Forelimb muscle (tissue), 1 donor: Measurements from ENCODE around the gene FCGR1A. TPM values are rescaled to one million over a fixed set of nuclear protein-coding genes. Genes with fewer than 3 reads are reported as not detected.
"Not testable (repeated sequence)": the region's sequence is repeated elsewhere in the genome, so short reads cannot be mapped to it uniquely, and the experiment has no call there.

Source experiments
- DNase-seq: peaks from one replicate; pipeline ENCODE4 v3.0.0-alpha.2; 2013; ENCODE audit warnings: low read depth
- polyA plus RNA-seq: library from polyadenylated mRNA; unstranded; fragments of 120-200 nt; gene quantifications from one replicate; pipeline ENCODE4 v1.2.1, GENCODE V29; 2013; ENCODE audit not compliant: insufficient read length

The FCGR1A gene
- polyA plus RNA-seq, result 1.9 TPM

- not testable (repeated sequence) for DNase-seq
These were observed at the start of gene FCGR1A for GRCh38 chr1:149782600-149782999. Gene FCGR1A, plus strand, starts transcription at chr1:149782694. Its CDS starts 50 bp downstream, at chr1:149782744.

DNA sequence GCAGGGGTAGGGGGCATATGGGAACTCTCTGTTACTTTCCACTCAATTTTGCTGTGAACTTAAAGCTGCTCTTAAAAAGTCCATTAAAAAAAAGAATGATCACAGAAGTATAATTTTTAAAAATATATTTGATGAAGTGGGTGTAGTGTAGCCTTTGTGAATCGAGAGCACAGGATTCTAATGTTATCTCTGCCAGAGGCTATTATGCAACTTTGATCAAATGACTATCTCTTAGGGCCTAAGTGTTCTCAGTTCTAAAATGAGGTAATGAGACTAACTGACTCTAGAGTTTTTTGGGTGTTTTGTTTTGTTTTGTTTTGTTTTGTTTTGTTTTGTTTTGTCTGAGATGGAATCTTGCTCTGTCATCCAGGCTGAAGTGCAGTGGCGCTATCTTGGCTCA, 49.7 kb upstream of the FCGR1A start:
- not testable (repeated sequence) for DNase-seq

- DNase-seq, result not testable (repeated sequence)
These were observed 47.8 kb upstream of the FCGR1A start for GRCh38 chr1:149734692-149735091.

DNA sequence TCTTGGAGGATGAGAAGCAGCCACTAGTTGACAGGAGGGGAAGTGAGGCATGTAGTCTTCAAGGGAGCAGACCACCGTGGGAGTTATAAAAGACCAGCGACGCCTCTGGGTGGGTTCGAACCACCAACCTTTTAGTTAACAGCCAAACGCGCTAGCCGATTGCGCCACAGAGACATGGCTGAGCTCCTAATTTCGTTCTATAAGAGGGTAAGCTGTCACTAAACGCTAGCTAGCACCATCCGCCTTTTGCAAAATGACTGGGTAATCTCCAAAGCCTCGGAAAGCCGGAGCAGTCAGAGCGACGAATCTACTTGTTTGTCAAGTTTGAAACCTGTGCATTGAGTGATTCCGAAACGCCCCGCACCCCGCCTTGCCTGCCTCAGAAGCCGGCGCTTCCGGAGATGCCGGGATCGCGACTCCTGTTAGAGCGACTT, 42.3 kb upstream of the FCGR1A start:
- not testable (repeated sequence) for DNase-seq

DNA sequence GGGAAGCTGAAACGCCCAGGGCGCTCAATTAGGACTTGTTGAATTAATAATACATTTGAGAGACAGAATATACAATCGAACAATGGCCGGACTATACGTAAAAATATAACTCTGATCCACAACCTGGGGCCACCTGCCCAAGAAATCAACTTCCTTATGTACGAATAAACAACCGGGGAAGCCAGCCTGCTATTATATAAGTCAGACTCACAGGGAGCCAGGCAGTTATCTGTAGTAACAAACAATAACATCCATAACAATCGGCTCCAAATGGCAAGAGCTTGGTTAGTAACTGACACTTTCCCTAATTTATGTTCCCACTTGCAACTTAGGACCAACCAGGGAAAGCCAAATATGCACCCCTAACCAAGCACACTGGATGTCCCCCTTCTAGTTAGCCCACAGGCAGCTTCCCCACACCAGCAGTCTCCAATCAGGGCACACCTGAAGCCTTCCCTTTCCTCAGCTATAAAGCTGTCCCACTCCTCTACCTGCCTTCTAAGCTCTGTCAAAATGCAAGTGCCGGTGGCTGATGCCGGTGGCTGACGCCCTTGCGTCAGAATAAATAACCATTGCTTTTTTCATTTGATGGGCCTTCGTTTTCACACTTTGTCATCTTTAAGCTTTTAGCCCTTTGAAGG, 41.8 kb upstream of the FCGR1A start:
- DNase-seq, result not testable (repeated sequence)

GRCh38 chr1:149741914-149742313, 40.6 kb upstream of the FCGR1A start:
- not testable (repeated sequence) for DNase-seq

DNA sequence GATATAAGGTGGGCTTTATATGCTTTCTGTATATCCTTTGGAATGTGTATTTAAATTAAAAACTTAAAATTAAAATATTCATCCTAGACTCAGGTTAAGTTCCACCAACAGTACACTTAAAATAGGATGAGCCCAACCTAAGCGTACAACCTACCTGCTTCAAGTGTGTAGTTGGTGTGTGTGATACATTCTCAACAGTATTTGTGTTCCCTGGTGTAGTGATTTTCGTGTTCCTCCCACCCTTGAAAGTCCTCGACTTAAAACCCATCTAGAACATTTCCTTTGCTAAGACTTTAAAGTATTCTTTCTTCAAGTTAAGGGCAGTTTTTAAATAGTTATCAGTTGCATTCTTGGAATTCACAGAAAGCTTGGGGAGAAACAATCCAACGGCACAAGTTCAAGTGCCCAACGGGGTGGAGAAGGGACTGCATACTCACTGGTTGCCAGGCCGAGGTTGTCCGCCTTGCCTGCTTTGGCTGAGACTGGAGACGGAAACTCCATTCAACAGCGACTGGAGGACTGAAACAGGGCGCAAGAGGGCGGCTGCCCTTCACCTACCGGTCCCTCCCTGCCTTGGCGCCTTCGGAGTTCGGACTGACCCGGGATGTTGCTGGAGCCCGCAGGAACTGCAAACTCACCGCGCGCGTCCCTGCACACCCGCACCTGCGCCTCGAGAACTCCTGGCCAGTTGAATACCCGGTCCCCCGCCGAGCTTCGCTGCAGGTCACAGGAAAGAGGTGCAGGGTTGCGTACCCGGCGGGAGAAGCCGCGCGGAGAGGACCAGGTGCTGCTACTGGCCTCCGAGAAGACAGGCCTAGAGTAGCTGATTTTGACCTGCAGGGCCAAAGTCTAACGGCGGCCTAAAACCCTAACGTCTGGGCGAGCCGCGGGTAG, 35.8 kb upstream of the FCGR1A start:
- DNase-seq, result not testable (repeated sequence)

DNA sequence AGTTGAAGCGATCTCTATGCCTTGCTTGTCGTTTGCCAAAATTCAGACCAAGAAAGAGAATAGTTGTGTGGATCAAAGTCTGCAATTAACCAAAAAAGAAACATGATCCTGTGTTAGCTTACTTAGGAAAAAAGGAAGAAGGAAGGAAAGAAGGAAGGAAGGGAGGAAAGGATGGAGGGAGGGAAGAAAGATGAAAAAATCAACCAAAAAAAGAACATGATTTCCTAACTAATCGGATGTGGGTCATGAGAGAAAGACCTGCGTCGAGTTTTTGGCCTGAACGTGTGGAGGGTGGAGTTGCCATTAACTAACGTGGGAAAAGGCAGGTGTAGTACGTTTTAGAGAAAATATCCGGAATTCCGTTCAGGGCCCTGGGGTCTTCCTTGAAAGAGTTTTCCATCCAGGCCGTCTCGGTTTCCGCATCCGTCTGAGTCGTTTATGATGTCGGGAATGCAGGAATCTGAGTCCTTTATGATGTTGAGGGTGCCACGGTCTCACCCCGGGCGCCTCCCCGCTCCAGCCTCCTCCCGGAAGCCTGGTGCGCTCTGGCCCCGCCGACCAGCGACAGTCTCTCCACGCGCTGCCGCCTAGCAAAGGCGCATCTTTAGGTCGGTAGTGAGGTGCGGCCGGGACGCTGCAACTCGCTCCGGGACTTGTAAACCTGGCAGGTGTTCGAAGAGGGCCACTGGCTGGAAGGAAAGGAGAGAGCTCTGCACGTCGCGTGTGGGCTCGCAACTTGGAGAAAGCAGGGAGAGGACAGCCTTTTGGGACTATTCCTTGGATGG, 34.9 kb upstream of the FCGR1A start:
- not testable (repeated sequence) for DNase-seq

GRCh38 chr1:149748144-149748500, 34.4 kb upstream of the FCGR1A start:
- DNase-seq, result not testable (repeated sequence)

- DNase-seq, result not testable (repeated sequence)
These were observed 31.9 kb upstream of the FCGR1A start for GRCh38 chr1:149750562-149750961.

DNA sequence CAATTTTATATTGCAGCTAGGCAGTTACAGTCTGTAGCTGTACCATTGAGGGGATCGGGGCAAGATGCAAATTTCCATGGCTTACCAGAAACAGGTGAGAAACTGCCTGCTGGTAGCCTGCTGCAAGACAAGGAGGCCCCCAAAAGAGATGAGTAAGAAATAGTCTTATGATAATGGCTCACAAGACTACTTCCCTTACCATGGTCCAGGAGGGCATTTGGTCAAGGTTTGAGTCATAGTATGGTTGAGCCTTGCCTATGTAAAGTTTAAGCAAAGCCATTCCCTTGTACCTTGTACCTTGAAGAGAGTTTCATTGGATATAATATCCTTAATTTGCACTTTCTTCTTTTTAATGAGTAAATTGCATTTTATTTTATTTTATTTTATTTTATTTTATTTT, 30.3 kb upstream of the FCGR1A start:
- DNase-seq, result not testable (repeated sequence)

DNA sequence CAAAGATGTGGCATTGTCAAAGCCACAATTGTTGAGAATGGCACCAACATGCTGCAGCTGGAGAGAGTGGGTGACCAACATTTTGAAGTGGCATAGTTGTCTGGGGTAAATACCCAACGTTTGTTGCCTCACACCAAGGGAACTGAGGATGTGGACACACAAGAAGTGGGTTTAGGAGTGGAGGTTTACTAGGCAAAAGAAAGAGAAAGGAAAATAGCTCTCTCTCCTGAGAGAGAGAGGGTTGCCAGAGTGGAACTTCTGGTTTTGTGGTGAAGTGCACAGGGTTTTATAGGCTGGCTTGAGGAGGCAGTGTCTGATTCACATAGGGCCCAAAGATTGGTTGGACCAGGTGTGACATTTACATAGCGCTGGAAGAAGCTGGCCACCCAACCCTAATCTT, 29.0 kb upstream of the FCGR1A start:
- DNase-seq, result not testable (repeated sequence)

DNA sequence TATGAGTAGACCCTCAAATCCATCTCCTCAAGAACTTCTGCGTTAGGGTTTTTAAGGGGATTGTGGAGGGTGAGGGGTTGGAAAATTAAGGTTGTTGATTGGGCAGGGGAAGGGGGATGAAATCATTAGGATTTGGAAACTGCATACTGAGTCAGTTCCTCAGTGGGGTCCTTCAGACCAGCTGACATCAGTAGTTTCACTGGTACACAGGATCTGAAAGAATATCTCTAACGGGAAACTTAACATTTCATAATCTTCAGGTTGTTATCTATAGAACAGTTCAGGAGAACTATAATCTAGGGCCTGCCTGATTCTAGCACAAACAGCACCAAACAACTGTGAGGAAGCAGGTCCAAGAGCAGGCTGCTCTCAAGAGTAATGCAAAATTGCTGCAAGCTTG, 27.2 kb upstream of the FCGR1A start:
- DNase-seq, result not testable (repeated sequence)

GRCh38 chr1:149762294-149762693, 20.2 kb upstream of the FCGR1A start:
- DNase-seq, result not testable (repeated sequence)

- DNase-seq, result not testable (repeated sequence)
These were observed 18.2 kb upstream of the FCGR1A start for GRCh38 chr1:149764087-149764800.

- DNase-seq, result not testable (repeated sequence)
These were observed 16.3 kb upstream of the FCGR1A start for GRCh38 chr1:149766241-149766640.

GRCh38 chr1:149769216-149769615, 13.3 kb upstream of the FCGR1A start:
- DNase-seq, result not testable (repeated sequence)

DNA sequence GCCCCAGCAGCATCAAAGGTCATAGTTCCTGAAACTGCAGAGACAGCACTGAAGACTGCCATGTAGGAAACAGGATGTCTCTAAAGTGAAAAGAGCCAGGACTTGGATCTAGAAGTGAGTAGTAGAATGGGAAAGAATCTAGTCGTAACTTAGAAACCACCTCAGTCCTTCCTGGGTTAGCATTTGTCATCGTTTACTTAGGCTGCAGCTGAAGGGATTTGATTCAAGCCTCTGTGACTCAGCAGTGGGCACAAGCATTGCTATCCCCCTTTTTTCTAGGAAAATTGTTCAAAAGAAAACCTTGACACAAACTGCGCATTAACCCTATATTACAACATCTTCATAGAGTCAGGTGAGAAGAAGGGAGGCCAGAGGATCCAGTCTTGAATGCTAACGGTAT, 11.8 kb upstream of the FCGR1A start:
- DNase-seq, result not testable (repeated sequence)

GRCh38 chr1:149771653-149772425, 10.7 kb upstream of the FCGR1A start:
- not testable (repeated sequence) for DNase-seq

GRCh38 chr1:149775510-149776147, 6.9 kb upstream of the FCGR1A start:
- DNase-seq, result not testable (repeated sequence)
